HT-29 (cell line): ENCODE results near the gene CELF2. TPM values are rescaled to one million over a fixed set of nuclear protein-coding genes. Genes with fewer than 3 reads are reported as not detected.

Experiments
- DNase-seq: peaks from one replicate; pipeline ENCODE4 v3.0.0-alpha.2; 2015; ENCODE audit warnings: low spot score
- total RNA-seq: library from RNA; depleted of rRNA; stranded (reverse); fragments of >200 nt; shearing (Covaris generic); gene quantifications from 2 replicates; pipeline ENCODE4 v1.2.3, GENCODE V29; 2014

The CELF2 gene
- total RNA-seq, 1 experiment from 2014 or later = not detected

DNA sequence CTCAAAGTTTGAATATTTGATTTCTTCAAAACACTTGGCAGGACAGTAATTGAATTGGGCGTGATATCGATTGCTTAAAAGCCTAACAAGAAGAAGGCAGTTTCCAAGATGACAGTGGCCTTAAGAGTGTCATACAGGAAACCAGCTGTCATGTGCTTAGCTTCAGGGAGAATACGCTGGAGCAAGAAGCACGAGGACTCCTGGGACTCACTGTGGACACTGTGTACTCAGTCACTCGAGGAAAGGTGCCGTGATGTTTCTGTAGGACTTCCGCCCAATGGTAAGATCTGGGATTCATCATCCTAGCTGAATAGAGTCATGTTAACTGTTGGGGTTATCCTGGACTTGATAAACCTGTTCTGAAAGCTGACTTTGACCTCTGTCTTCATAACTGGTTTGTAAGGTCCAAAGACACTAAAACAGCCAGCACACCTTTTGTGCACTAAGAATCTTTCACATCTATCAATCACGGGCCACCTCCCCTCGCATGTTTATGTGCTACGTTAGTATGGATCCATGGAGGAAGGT, 113.5 kb downstream of the CELF2 start:
- peak; percentile 62 for DNase-seq

- DNase-seq = no peak
Measured at GRCh38 chr10:11134411-11134810, 116.7 kb downstream of the CELF2 start.

GRCh38 chr10:11135709-11136108, 118.0 kb downstream of the CELF2 start:
- no peak for DNase-seq

DNA sequence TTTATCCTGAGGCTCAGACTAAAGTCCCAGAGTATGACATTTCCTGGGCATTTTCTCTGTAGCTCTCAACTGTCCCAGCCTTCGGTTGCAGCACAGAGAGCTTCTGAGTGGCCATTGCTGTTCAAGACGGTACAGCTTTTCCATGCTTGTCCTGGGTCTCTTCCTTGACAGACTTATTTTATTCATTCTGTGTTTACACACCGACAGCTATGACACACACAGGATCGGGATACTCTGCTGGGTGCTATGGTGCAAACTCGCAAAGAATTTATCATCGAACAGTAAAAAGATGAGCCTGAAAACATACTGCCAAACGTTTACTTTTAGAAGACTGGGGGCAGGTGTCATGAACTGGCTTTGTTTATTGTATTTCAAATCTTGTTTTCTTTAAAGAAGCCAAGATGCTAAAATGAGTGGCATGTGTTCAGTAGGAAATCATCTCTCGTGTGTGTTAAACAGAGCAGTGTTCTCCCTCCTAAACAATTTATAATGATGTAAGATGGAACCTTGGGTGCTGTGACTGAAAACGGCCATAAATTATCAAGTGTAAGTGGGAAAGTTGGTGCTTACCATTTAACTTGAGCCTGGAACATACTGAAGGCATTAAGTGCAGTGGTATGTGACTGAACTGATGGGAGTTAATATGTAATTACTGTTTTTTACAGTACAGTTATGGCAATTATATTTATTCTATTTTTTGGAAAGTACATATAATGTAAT, 120.8 kb downstream of the CELF2 start:
- no peak for DNase-seq

GRCh38 chr10:11140963-11141362, 123.3 kb downstream of the CELF2 start:
- DNase-seq = no peak

- peak; percentile 62 for DNase-seq
Measured at GRCh38 chr10:11141571-11142091, 124.0 kb downstream of the CELF2 start.

- DNase-seq = no peak
Measured at GRCh38 chr10:11142777-11143176, 125.1 kb downstream of the CELF2 start.

DNA sequence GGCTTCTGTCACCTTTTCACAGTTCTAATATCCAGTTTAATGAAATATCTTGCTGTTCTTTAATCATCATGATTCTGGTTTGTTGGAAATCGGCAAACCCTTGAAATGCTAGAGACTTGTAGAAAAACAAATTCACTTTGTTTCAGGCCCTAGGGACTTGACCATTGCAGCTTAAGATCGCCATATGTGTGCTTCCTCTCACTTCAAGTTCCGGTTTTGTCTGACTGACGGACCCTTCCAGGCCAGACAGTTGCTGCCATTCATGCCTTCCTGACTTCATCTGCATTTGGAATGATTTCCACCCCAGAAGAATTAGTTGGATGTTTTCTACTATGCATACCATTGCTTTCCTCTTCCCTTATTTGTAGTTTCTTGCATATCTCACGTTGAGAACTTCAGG, 125.6 kb downstream of the CELF2 start:
- DNase-seq = no peak

DNA sequence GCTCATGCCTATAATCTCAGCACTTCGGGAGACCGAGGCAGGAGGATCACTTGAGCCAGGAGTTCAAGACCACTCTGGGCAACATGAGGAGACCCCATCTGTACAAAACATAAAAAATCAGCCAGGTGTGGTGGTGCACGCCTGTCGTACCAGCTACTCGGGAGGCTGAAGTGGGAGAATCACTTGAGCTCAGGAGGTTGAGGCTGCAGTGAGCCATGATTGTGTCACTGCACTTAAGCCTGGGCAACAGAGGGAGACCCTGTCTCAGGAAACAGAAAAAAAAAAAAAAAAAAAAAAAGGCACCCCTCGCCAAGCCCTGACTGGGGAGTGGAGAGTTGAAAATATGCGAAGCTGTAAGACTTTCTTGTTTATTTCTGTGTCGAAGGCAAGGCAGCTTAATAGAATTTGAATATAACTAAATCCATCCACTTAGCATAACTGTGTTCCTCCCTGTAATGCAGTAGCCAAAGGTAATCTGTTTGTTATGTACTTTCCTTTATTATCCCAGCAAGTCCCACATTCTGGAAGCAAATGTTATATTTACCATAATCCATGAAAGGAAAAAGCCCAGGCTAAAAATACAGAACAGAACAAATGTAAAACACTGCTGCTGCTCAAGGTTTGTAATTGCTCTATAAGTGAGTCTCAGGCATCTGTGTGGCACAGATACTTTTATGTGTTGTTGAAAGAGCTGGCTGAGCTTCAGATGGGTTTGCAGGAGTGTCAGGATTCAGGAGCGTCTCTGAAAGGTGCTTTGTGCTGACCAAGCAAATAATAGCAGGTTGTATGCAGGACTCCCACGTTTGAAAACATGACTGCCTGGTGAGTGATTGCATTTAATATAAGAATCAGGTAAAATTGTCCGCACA, 127.2 kb downstream of the CELF2 start:
- no peak for DNase-seq

DNA sequence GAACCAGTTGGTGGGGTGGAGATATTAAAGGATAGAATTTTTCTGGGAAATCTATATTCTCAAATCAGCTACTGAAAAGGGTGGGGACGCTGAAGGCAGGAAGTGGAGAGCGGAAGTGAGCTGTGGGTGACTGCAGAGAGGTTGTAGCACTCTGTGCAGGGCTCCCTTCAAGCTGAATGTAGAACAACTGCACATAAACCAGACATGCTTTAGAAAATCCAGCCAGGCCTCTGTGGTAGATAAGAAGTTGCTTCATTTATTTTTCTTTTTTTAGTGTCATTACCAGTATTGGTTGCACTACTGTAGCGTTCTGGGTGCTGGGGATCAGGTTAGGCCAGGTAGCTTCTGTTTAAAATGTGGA, 127.8 kb downstream of the CELF2 start:
- DNase-seq = no peak

- DNase-seq = no peak
Measured at GRCh38 chr10:11146402-11147171, 128.9 kb downstream of the CELF2 start.

- DNase-seq = no peak
Measured at GRCh38 chr10:11147722-11148121, 130.1 kb downstream of the CELF2 start.

- DNase-seq = no peak
Measured at GRCh38 chr10:11148142-11149028, 130.7 kb downstream of the CELF2 start.

DNA sequence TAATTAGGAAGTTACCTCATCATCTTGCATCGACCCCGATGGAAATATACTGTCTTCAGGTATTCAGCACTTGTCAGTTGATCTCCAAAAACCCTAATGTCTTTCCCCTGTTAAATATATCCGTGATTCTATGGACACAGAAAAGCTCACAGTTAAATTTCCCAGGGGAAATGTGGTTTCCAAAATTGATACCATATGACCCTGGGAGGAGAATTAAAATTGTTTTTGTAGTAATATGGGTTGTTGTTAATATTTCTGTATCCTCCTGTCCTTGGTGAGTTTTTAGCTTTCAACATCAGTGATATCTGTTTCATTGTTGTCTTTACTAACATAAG, 132.1 kb downstream of the CELF2 start:
- DNase-seq = no peak

GRCh38 chr10:11150231-11150731, 132.6 kb downstream of the CELF2 start:
- DNase-seq = no peak

- DNase-seq = peak; percentile 6
Measured at GRCh38 chr10:11150879-11151415, 133.3 kb downstream of the CELF2 start.

DNA sequence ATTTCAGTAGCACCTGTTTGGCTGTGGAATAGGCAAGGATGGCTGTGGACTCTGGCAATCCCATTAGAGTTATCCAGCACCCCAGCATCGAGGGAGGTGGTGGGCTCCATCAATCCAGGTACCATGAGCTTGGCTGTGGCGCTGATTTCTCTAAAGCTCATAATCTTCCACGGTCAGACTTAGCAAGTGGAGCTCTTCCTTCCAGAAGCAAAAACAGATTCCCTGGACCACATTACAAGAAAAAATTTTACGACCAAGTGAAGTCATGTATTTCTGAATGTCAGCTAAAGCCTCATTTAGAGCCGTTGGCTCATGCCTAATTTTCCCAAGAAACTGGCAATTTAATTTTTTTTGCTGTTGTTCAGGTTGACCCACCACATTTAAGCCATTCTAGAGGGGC, 135.1 kb downstream of the CELF2 start:
- DNase-seq = no peak

GRCh38 chr10:11153245-11153644, 135.6 kb downstream of the CELF2 start:
- DNase-seq = no peak

- DNase-seq = no peak
Measured at GRCh38 chr10:11153766-11154165, 136.1 kb downstream of the CELF2 start.

GRCh38 chr10:11154333-11154732, 136.7 kb downstream of the CELF2 start:
- DNase-seq = no peak
